Left ventricle myocardium superior (tissue), 1 donor: ENCODE data around the gene KRT20. TPM values are rescaled to one million over a fixed set of nuclear protein-coding genes. Genes with fewer than 3 reads are reported as not detected.
A peak's percentile ranks its signal among the peaks of the same experiment; 100 is the strongest.
"Not testable (repeated sequence)": the region's sequence is repeated elsewhere in the genome, so short reads cannot be mapped to it uniquely, and the experiment has no call there.

Experiments used
- ATAC-seq: fragments of 200-7000 bp; cut with Tn5 transposase; one replicate; pipeline ENCODE4 v1.9.1; 2020; ENCODE audit warnings: mild to moderate bottlenecking, moderate library complexity
- DNase-seq: peaks from one replicate; pipeline ENCODE4 v3.0.0-alpha.2; 2020
- intact Hi-C: fragments of 100-400 bp; cut with micrococcal nuclease; formaldehyde crosslinking; loops from one replicate; pipeline ENCODE4 v1.11.0; 2022
- long read RNA-seq: library from polyadenylated mRNA; unstranded; transcript quantifications from one replicate; pipeline ENCODE4 v2.0.0, GENCODE V29; 2021
- total RNA-seq: library from RNA; stranded (reverse); fragmentation: NEBNext Ultra II Directional; extraction: Animal tissue kit (Norgen Biotek cat#: 25700); gene quantifications from one replicate; pipeline ENCODE4 v1.2.1, GENCODE V29; 2021
- donor health status: DM: no; HTN: yes; CAD: no; lungs with severe emphysema.

The KRT20 gene
- not detected for total RNA-seq
- long read RNA-seq = 0 reads

GRCh38 chr17:40884708-40885512 is at the start of gene KRT20:
KRT20 (minus strand) TSS chr17:40885242; CDS start chr17:40885185, 57 bp downstream.
- intact Hi-C loops = no loop called here
- DNase-seq (no peak), ATAC-seq (no peak)

GRCh38 chr17:40932608-40933007 is 47.6 kb upstream of the KRT20 start:
- no peak for DNase-seq
- intact Hi-C loops = no loop called here
- ATAC-seq = no peak

DNA sequence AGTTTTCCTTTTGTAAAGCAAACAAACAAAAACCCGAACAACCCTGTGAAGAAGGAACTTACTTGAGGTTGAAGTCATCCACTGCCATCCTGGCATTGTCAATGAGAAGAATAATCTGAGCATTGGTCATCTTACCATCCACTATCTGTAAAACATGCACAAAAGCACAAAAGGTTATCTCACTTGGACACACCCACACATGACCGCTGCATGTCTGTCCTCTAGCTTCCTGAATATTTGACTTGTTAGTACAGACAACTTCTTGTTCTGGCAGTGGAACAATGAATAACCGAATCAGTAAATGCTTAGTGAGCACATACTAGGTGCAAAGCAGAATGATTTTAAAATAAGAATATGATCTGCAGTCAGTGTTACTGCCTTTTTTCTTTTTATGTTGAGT is 46.3 kb upstream of the KRT20 start:
- ATAC-seq (no peak), DNase-seq (no peak)
- intact Hi-C loops = no loop called here

DNA sequence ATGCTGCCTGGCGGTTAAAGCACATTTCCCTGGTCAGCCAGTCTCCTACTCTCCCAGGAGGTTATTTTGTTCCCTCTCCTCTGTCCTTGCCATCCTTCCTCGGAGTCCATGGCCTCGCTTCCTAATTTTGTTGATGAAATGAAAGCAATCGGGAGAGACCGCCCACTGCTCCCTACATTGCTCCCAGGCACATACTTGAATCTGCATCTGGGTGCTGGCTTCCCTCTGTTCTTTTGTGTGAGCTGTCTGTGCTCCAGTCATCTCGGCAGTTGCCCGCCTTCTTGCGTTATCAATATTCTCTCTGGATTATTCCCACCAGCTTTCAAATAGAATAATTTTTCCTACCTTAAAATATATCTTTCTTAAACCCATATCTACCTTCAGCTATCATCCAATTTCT is 41.3 kb upstream of the KRT20 start:
- DNase-seq = no peak
- intact Hi-C loops = no loop called here
- ATAC-seq = no peak

DNA sequence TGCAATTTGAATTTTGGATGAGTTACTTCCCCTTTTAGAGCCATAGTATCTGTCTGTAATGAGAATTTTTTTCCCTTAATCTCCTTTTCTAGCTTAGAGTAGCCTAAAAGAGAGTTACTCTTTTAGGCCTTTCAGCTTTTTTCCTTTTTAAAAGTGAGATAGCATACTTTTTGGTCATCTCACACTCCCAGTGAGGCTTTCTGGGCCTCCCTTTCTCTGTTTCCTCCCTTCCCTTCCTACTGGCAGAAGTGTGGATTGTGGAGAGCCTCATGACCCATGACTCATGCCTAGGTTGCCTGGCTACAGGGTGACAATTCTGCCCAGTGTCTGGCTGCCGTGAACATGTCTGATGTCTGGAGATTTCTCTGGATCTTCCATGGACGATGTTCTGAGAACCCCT is 37.2 kb upstream of the KRT20 start:
- ATAC-seq (peak; percentile 61), DNase-seq (no peak)
- intact Hi-C loops = no loop called here

DNA sequence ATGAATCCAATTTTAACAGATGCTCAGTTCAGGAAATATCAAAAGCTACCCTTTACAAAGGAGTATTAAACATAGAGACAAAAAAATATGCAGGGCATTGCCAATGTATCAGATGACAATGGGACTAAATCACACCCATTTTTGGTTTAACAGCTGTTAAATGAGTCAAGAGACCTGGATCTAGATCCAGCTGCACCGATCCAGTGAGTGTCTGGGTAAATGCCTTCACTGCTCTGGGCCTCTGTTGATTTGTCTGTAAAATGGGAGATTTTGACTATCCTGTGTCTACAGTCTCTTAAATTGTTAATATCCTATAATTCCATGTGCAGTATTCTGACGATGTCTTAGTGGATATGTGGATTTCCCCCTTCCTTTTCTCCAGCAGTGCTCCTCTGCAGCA is 36.0 kb upstream of the KRT20 start:
- no peak for DNase-seq
- intact Hi-C loops = no loop called here
- ATAC-seq = no peak

GRCh38 chr17:40917116-40917515 is 32.1 kb upstream of the KRT20 start:
- DNase-seq, ATAC-seq, intact Hi-C loops: not testable (repeated sequence)

DNA sequence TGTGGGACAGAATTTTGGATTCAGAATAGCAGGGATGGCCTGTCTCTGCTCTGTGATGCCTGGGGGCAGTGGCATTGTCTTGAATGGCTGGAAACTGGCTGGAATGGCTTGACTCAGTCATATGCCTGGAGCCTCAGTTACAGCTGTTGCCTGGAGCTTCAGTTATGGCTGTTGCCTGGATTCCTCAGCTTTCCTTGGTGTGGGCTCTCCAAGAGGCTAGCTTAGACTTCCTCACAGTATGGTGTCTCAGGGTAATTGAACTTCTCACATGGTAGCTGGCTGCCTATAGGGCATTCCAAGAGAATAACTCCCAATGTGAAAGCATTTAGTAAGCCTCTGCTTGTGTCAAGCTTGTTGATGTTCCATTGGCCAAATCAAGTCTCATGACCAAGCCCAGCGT is 31.3 kb upstream of the KRT20 start:
- DNase-seq (no peak), ATAC-seq (no peak)
- intact Hi-C loops = no loop called here

DNA sequence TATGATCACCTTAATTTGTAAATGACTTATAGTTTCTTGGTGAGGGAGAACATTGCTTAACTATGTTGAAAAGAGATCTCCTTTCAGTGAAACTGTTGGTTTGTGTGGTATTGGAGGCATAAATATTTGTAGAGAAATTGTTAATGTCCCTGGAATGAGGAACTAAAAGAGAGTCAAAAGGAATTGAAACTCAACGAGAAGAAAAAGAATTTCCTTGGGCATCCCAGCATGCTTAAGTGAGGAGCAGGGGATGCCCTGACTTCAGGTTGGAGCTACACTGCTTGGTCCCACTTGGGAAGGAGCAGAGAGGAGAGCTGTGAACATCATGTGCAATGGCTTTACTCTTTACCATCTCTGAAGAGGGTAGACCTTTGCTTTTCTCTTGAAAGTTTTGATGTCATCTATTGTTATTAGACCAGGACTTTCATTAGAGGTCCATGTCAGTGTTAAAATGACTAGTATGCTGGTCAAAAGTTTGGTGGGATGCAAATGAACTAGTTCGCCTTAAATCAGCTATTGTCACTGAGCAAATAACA is 30.7 kb upstream of the KRT20 start:
- DNase-seq = no peak
- intact Hi-C loops = no loop called here

DNA sequence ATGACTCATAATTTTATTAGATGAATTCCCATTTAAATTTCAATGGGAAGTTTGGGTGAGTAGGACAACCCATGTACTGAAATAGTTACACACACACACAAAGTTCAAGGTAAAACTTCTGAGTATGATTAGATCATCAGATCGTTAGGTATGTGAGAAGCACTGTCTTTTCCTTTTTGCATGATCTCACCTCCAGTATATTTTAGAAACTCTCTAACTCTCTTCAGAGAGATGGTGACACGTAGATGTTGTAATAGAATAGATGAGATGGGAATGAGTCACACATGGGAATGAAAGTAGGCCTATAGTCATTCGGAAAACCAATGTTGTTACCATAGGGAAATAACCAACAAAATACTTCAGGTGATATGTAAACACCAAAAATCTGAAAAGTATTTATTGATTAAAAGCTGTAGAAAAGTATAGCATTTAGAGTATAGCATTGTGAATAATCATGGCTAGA is 30.2 kb upstream of the KRT20 start:
- intact Hi-C loops = no loop called here
- DNase-seq = no peak
- no peak for ATAC-seq

More for the DNA sequence above, 30.7 kb upstream of the KRT20 start:
- no peak for ATAC-seq

- intact Hi-C loops = no loop called here
- ATAC-seq = no peak
- no peak for DNase-seq
Observed at GRCh38 chr17:40914075-40914855, 29.2 kb upstream of the KRT20 start.

- DNase-seq (no peak), ATAC-seq (no peak)
- intact Hi-C loops = no loop called here
Observed at GRCh38 chr17:40912486-40913210, 27.6 kb upstream of the KRT20 start.

DNA sequence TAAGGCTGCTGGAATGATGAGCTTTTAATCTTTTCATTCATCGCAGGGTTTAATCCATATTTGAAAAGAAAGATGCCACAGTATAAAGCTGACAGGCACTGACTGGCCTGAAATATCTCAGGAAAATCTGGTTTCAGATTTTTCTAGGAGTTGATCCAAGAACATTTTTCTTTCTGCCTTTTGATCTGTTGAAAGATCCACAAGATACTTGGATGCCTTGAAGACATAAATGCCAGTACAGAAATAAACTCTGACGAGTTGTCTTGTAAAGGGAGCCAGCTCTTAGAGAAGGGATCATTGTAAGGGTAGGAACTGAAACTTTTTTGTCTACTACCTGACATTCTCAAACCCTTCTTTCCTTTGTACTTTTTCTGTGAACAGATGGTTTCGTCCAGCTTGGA is 25.4 kb upstream of the KRT20 start:
- ATAC-seq (no peak), DNase-seq (no peak)
- intact Hi-C loops = no loop called here

DNA sequence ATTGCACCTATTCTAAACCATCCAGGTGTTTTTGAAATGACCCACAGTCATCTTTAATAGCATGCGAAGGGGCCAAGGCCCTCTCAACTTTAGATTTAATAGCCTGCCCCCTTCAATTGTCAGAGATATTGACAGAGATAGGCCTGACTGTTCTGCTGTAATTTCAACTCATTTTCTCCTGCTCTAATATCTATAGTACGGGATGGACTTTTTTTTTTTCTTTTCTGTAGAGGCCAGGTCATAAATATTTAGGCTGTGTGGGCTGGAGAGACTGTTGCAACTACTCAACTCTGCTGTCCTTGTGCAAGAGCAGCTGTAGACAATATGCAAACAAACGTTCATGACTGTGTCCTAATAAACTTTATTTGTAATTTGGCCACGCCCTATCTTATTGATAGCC is 24.7 kb upstream of the KRT20 start:
- intact Hi-C loops = loop anchor here (10.0 kb wide), 1 partner anchor 745 kb away; no protein-coding TSS in a partner anchor

DNA sequence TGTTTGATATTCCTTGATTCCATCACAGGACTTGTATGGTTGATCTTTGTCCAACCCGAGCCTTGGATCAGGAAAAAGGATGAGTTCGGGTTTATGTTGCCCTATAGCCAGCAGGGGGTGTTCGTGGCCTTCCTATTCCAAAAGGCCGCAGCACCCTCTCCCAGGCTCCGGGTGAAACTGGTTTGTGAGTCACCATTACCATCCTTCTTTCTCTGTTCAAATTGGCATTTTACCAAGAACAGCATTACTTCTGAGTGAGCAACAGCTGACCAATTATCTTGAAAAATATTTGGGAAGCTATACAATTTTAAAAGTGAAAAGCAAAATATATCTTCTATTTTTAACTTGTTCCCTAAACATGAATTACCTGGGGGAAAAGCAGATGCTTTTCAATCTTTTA is 24.3 kb upstream of the KRT20 start:
- DNase-seq = peak; percentile 70
- intact Hi-C loops = loop anchor here (10.0 kb wide), 1 partner anchor 745 kb away; no protein-coding TSS in a partner anchor
- peak; percentile 90 for ATAC-seq

More for the DNA sequence above, 24.7 kb upstream of the KRT20 start:
- ATAC-seq = no peak
- no peak for DNase-seq

- intact Hi-C loops = loop anchor here (10.0 kb wide), 1 partner anchor 748 kb away; no protein-coding TSS in a partner anchor
- DNase-seq (no peak), ATAC-seq (no peak)
Observed at GRCh38 chr17:40906613-40907012, 21.6 kb upstream of the KRT20 start.

GRCh38 chr17:40905370-40905769 is 20.3 kb upstream of the KRT20 start:
- ATAC-seq (no peak), DNase-seq (no peak)
- intact Hi-C loops = loop anchor here (10.0 kb wide), 1 partner anchor 749 kb away; no protein-coding TSS in a partner anchor

DNA sequence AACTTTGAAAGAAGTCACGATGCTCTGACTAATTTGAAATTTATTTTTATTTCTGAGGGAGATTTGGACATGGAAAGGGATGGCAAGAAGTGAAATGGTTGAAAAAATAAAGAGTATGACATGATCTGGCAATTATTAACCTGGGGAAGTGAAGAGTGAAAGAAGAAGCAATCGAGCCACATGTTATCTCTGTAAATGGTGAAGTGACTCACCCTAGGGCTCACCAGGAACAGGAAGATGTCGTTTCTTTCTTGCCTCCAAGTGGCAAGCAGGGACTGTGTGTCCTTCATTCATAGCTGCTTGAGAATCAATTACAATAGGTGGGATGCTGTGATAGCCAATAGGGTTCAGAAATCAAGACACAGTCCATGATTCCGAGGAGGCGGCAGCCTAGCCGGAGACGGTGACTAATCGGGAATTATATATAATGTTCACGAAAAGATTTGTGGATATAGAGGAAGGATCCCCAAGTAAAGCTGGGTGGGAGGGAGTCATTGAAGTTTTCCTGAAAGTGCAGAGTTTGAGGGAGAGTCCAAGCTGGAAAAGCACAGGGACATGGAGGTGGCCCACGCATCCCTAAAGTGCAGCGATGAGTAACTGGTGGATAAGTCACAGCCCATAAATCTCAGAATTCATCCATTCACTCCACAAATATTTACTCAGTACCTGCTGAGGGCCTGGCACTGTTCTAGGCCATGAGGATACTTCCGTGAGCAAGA is 18.2 kb upstream of the KRT20 start:
- DNase-seq = no peak
- intact Hi-C loops = loop anchor here (10.0 kb wide), 1 partner anchor 752 kb away; no protein-coding TSS in a partner anchor
- ATAC-seq = no peak
